Measurements from ENCODE around the gene MAP6.

Gene MAP6

GRCh38 chr11:75627906-75628668, 40.8 kb downstream of the MAP6 start:
- DNase-seq = no peak

- no peak for DNase-seq
Measured at GRCh38 chr11:75626889-75627529, 41.8 kb downstream of the MAP6 start.

DNA sequence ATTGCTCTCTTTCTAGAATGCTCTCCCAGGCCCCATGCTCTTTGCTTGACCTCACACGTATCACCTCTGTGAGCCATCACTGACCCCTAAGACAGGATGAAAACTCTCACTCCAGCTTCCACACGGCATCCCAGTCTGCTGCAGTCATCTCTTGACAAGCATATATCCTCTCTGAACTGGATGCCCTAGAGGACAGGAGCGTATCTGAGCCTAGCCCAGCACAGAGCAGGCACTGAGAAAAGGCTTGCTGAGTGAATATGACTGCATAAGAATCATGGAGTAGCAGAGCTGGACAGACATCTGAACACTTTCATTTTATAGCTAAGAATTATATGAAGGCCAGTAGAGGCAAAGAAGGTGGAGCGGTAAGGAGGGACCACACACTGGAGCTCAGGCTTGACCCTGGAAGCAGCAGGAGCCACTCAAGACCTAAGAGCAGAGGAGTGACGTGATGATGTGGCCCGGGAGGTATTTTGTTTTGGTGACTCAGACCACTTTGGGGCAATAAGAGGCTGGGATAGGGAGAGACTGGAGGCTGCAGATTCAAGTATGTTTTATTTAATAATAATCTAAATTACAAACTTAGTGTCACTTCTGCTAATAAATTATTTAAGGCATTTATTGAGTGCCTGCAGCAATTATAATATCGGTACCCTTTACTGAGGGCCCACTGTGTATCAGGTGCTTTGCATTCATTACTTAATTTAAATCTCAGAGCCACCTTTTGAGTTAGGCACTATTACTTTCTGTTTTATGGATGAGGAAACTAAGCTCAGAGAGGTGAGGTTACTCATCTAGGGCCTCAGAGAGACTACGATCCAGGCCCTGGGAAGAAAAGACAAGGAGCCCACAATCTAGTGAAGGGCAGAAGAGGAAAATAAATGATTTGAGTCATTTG, 42.6 kb downstream of the MAP6 start:
- no peak for DNase-seq

DNA sequence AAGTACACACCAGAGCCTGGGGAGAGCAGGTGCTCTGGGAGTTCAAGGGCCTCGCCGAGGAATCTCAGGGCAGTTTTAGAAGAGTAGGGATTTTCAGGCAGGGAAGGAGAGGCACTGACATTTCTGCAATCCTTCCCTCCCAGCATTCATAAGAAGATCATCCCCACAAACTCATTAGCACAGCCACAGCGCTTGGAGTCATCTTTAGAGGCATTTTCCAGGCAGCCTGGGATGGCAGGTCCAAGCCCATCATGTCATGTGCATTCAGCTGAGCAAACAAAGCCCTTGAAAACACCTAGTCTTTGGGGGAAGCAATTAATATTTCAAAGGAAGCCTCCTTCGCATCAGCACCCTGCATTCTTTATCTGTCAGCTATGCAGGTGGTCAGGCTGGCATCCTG, 43.8 kb downstream of the MAP6 start:
- no peak for DNase-seq

DNA sequence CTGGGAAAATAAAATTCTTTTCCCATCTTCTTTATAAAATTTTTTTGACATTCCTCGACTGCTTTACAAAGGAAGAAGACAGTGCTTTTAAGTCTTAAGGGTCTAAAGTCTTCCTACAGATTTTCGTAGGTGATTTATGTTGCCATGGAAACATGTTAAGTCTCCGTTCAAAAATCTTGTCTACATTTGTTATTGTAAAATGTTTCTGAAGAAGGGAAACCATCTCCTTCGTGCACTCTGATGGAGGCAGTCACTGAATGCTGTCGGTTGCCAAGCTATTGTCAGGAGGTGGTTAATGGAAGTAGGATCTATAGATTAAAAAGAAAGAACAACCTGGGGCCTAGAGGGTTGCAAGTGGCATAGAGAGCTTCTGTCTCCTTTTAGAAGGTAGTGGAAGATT, 52.6 kb downstream of the MAP6 start:
- DNase-seq = no peak

- DNase-seq = no peak
Measured at GRCh38 chr11:75615751-75616150, 53.1 kb downstream of the MAP6 start.

- no peak for DNase-seq
Measured at GRCh38 chr11:75611823-75612222, 57.0 kb downstream of the MAP6 start.

GRCh38 chr11:75606099-75606498, 62.7 kb downstream of the MAP6 start:
- DNase-seq = no peak

- no peak for DNase-seq
Measured at GRCh38 chr11:75603791-75604736, 64.8 kb downstream of the MAP6 start.

- no peak for DNase-seq
Measured at GRCh38 chr11:75602951-75603350, 65.9 kb downstream of the MAP6 start.

DNA sequence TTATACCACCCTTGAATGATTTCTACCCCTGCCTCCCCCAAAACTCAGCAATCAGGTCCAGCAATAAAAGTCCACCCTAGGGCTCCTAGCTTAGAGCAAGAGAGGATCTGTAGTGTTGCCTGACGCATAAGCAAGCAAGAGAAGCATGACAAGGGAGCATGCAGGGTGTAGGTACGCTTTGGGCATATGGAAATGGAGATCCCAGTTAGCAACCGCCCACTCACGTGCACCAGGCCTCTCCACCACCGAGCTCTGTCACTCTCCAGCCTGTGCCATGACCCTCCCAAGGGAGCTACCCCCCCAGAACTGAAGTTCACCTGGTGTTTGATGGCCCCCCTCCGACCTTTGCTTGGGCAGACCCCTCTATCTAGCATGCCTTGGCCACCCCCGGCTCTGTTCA, 67.3 kb downstream of the MAP6 start:
- DNase-seq = no peak

DNA sequence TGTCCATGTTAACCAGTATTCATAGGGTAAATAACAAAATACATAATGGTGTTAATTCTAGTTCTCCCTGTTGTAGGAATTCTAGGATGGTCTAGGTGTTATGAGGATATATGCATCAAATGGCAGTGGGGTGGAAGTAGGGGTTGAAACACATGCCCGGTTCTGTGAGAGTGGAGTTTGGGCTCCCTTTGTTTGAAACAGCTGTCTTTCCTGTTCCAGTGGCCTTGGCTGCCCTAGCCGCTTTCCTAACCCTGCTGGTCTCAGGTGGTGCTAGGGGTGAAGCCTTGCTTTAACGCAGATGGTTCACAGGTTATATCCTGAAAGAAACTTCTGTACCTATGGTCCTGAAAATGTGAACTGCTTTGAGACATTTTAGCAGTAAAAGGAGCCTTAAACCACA, 68.5 kb downstream of the MAP6 start:
- DNase-seq = no peak

GRCh38 chr11:75598900-75599299, 69.9 kb downstream of the MAP6 start:
- DNase-seq = no peak

GRCh38 chr11:75598264-75598663, 70.6 kb downstream of the MAP6 start:
- no peak for DNase-seq

GRCh38 chr11:75597636-75598035, 71.2 kb downstream of the MAP6 start:
- DNase-seq = no peak

DNA sequence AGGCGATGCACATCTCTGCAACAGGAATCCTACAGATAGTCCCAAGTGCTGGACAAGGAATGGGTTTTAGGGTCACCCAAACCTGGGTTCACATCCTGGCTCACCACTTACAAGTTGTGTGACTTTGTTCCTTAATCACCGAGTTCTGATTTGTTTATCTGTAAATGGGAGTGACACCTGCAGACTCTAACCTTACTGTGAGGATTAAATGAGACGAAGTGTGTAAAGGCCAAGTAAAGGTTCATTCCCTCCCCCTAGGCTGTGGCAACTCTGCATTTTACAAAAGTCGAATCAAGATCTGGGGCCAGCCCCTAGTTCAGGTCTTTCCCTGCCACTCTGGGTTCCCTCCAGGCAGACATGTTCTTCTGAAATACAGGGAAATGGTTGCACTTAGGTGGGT, 71.9 kb downstream of the MAP6 start:
- DNase-seq = no peak

GRCh38 chr11:75595429-75595828, 73.4 kb downstream of the MAP6 start:
- DNase-seq = no peak

DNA sequence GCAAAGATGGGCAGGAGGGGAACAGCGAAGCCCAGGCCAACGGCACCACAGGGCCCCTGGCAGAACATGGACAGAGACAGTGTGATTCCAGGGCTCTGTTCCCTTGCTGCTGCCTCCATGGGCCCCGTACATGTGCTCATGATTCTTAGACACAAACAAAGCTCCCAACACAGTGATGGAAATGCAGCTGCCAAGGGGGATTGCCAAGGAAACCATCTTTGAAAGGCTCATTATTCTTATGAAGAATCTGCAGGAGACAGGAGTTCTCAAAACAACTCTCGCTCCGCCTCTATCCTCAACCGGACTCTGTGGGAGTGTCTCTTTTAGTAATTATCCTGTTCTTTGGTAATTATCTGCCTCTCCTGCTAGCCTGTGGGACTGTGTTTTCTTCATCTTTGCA, 74.6 kb downstream of the MAP6 start:
- DNase-seq = no peak

GRCh38 chr11:75593286-75593915, 75.4 kb downstream of the MAP6 start:
- no peak for DNase-seq

GRCh38 chr11:75592715-75593114, 76.1 kb downstream of the MAP6 start:
- DNase-seq = no peak

GRCh38 chr11:75591966-75592365, 76.9 kb downstream of the MAP6 start:
- DNase-seq = no peak

DNA sequence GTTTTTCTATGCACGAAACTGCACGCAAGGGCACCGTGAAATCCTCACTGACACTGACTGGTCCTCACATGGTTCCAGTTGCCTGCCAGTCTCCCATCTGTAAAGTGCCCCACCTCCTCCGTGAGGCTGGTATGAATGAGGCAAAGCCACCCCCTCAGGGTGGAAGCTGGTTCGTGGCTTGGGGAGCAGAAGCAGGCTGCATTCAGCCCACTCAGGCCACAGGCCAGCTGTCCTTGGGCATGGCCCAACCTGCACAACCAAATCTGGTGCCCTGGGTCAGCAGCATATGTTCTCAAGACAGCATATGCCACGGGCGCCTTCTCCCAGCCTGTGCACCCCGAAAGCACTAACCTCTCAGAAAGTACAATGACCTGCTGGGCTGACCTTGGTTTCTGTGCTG, 77.5 kb downstream of the MAP6 start:
- no peak for DNase-seq

Data from activated naive CD4-positive, alpha-beta T cell treated with Interleukin-2 at 50 U/mL for 16 hours (primary cell).